Measurements from ENCODE around the gene MDM2. TPM values are rescaled to one million over a fixed set of nuclear protein-coding genes. Genes with fewer than 3 reads are reported as not detected.

The MDM2 gene
- total and polyA plus RNA-seq, 2 of the 13 experiments (the other 11 are each of a cell fraction or from before 2014, with no cell fraction given): 29.3 to 314 TPM

DNA sequence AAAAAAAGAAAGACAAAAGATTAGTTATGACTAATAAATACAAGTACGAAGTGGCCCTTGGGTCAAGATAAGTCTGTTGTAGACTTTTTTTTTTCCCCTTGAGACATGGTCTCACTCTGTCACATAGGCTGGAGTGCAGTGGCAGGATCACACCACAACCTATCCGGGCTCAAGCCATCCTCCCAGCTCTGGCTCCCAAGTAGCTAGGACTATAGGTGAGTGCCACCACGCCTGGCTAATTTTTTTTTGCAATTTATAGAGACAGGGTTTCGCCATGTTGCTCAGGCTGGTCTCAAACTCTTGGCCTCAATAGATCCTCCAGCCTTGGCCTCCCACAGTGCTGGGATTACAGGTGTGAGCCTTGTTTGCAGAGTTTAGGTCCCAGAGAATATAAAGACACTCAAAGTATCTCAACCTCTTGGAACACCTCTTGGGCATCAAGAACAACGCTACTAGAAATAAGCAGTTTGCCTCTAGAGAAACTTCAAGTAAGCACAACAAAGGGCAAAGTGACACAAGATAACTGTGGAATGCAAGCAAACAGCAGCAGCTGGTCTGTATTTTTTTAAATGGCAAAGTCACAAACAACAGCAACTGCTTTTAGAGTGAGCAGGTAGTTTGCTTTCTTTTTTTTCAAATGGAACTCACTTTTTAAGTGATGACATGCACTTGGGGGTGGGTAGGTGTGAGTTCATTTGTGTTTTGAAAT is 3.9 kb upstream of the MDM2 start:
- intact Hi-C loops (cut with micrococcal nuclease; ENCODE audit: unreplicated experiment): loop anchor here (2.0 kb wide), 1 partner anchor 15 kb away; no protein-coding TSS in a partner anchor
- WGBS (ENCODE audit: low lambda C conversion rate): 74% methylated on average over 5 of the region's 5 CpGs
- Histone ChIP-seq H3K36me3 (replicated peaks in 1 of 2; ENCODE audit: control insufficient read depth in 1 of 2, insufficient read depth in 2 of 2, low read length in 2 of 2) (no peaks in the 10 kb centered on the region), H3K4me1 (ENCODE audit: insufficient read depth, low read length) (peaks cover 33% of the 10 kb centered on the region), H3K4me2 (ENCODE audit: low read depth, low read length) (peak overlapping the region; percentile 88), H3K79me2 (ENCODE audit: insufficient read depth, low read length) (peaks cover 34% of the 10 kb centered on the region), H2AFZ (ENCODE audit: low read length) (no peak overlapping the region), H3K9ac (ENCODE audit: insufficient read depth, low read depth, low read length) (peak overlapping the region; percentile 92; the same call in 1 of the 2 replicates), H3K27ac (ENCODE audit: extremely low read length, insufficient read depth, low read length) (peak overlapping the region; percentile 99), H4K20me1 (ENCODE audit: insufficient read depth, low read length) (no peaks in the 10 kb centered on the region; the same call in 1 of the 2 replicates), H3K9me3 (ENCODE audit: low read length) (no peaks in the 10 kb centered on the region), H3K27me3 (ENCODE audit: control insufficient read depth in 1 of 2, insufficient read depth in 2 of 2, low read length in 2 of 2) (peaks cover 0 to 5% of the 10 kb centered on the region in 2 experiments; a peak in 1 of 5 replicates), H3K4me3 (replicated peaks in 1 of 3; ENCODE audit: insufficient read depth in 1 of 3, low read depth in 2 of 3, low read length in 3 of 3) (peak overlapping the region; percentile 82 to 93 (median 88); a peak in 4 of 6 replicates)
- no TSS peak for BruUV-seq (replicated peaks)
- ChIA-PET CTCF (ENCODE audit: low intra/inter-chr PET ratio, low total read pairs) (no interaction called here), POLR2A (interaction anchor here (1.0 to 3.2 kb wide), 4 partner anchors 16 to 118 kb away, joined by 4 to 51 read pairs (median 12); partner anchors contain the start of gene SLC35E3)
- peak; percentile 48 for DNase-seq (ENCODE audit: low spot score)
- in situ Hi-C loops (cut with HindIII; ENCODE audit: extremely low pct_ligation_motif_present, low pct_unique_long_range_greater_than_20kb): no loop called here
- no peak; the same call in 2 of the 3 replicates for ATAC-seq
- peak; percentile 50 for FAIRE-seq
- TF ChIP-seq ZNF317 (CRISPR knock-in tag; IDR thresholded peaks at IDR 0.05): 0 out of 2 replicates have a peak, but pooled peaks have one; percentile 16
- 0 out of 2 replicates have a peak, but pooled peaks have one; percentile 40 for TF ChIP-seq ZNF30 (CRISPR knock-in tag; IDR thresholded peaks at IDR 0.05)
- TF ChIP-seq, protein P1, sequence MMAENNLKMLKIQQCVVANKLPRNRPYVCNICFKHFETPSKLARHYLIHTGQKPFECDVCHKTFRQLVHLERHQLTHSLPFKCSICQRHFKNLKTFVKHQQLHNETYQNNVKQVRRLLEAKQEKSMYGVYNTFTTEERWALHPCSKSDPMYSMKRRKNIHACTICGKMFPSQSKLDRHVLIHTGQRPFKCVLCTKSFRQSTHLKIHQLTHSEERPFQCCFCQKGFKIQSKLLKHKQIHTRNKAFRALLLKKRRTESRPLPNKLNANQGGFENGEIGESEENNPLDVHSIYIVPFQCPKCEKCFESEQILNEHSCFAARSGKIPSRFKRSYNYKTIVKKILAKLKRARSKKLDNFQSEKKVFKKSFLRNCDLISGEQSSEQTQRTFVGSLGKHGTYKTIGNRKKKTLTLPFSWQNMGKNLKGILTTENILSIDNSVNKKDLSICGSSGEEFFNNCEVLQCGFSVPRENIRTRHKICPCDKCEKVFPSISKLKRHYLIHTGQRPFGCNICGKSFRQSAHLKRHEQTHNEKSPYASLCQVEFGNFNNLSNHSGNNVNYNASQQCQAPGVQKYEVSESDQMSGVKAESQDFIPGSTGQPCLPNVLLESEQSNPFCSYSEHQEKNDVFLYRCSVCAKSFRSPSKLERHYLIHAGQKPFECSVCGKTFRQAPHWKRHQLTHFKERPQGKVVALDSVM (CRISPR knock-in tag; IDR thresholded peaks at IDR 0.05): peak; percentile 91
- TF ChIP-seq ZNF607 (CRISPR knock-in tag; IDR thresholded peaks at IDR 0.05; ENCODE audit: borderline replicate concordance): 0 out of 2 replicates have a peak, but pooled peaks have one; percentile 15
- no peak for TF ChIP-seq PCBP1 (IDR thresholded peaks at IDR 0.05; ENCODE audit: borderline replicate concordance, low read depth, low read length)
- TF ChIP-seq ZNF282 (IDR thresholded peaks at IDR 0.05; ENCODE audit: partially characterized antibody): no peak
- no peak for TF ChIP-seq ZNF547 (CRISPR knock-in tag; IDR thresholded peaks at IDR 0.05)
- no peak for TF ChIP-seq ZBTB25 (CRISPR knock-in tag; IDR thresholded peaks at IDR 0.05)
- TF ChIP-seq AKAP8 (CRISPR knock-in tag; IDR thresholded peaks at IDR 0.05): 0 out of 2 replicates have a peak, but pooled peaks have one; percentile 1
- TF ChIP-seq TEAD3 (CRISPR knock-in tag; optimal IDR thresholded peaks at IDR 0.05; ENCODE audit: borderline replicate concordance): peak; percentile 58
- TF ChIP-seq CREB1 (IDR thresholded peaks at IDR 0.05): no peak
- TF ChIP-seq CREB1 (CRISPR knock-in tag; IDR thresholded peaks at IDR 0.05): 0 out of 2 replicates have a peak, but pooled peaks have one; percentile 33
- TF ChIP-seq ZNF414 (CRISPR knock-in tag; IDR thresholded peaks at IDR 0.05): 0 out of 2 replicates have a peak, but pooled peaks have one; percentile 4
- TF ChIP-seq PREB (CRISPR knock-in tag; IDR thresholded peaks at IDR 0.05): no peak
- 0 out of 2 replicates have a peak, but pooled peaks have one; percentile 25 for TF ChIP-seq NFIC (IDR thresholded peaks at IDR 0.05; ENCODE audit: low read length)
- TF ChIP-seq ZNF784 (CRISPR knock-in tag; IDR thresholded peaks at IDR 0.05; ENCODE audit: borderline replicate concordance): no peak
- no peak for TF ChIP-seq NKX3-1 (CRISPR knock-in tag; IDR thresholded peaks at IDR 0.05)
- TF ChIP-seq FOXP1 (IDR thresholded peaks at IDR 0.05): no peak
- 0 out of 2 replicates have a peak, but pooled peaks have one; percentile 19 for TF ChIP-seq FOXP1 (CRISPR knock-in tag; IDR thresholded peaks at IDR 0.05)

All from HepG2 (cell line).